Globus pallidus (tissue), 1 donor: ENCODE results near the gene OPN1MW2.
"Not testable (repeated sequence)": the region's sequence is repeated elsewhere in the genome, so short reads cannot be mapped to it uniquely, and the experiment has no call there.

Experiments used
- DNase-seq: peaks from one replicate; pipeline ENCODE4 v3.0.0-alpha.2; 2015; ENCODE audit warnings: low spot score

OPN1MW2 gene

GRCh38 chrX:154269245-154269644, 49.7 kb downstream of the OPN1MW2 start:
- DNase-seq: not testable (repeated sequence)
